Neural progenitor cell (in vitro differentiated cells): ENCODE data around the gene C5orf34.

ENCODE experiments used
- EZH2 ChIP-seq: fragments of 200-600 bp; sonication (generic); IDR thresholded peaks from 2 replicates; pipeline ENCODE4 v1.6.1; 2017; ENCODE audit warnings: antibody characterized with exemption, mild to moderate bottlenecking, moderate library complexity
- EZH2phosphoT487 ChIP-seq: fragments of 200-600 bp; sonication (generic); IDR thresholded peaks from 2 replicates; pipeline ENCODE4 v1.6.1; 2017; ENCODE audit warnings: antibody characterized with exemption
- TF ChIP-seq, protein P1 (sequence below): fragments of 200-600 bp; sonication (generic); IDR thresholded peaks from 2 replicates; pipeline ENCODE4 v1.5.1; 2017; ENCODE audit warnings: antibody characterized with exemption, mild to moderate bottlenecking

DNA sequence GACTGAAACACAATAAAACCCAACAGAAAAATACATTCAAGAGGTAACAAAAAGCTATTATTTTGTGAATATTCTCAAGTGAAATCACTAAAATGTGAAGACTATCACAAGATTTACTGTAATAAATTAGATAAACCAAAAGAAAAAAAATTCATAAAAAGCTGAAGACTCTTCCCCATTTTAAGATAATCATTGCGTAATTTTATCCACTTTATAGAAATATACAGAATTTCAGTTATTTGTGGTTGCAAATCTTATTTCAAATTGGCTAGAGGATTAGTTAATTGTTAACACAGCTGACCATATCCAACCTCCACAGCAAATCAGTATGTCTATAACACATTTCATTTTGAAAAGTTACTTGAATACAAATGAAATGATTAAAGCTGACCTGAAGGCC lies 23.6 kb downstream of the C5orf34 start:
- TF ChIP-seq, protein P1, sequence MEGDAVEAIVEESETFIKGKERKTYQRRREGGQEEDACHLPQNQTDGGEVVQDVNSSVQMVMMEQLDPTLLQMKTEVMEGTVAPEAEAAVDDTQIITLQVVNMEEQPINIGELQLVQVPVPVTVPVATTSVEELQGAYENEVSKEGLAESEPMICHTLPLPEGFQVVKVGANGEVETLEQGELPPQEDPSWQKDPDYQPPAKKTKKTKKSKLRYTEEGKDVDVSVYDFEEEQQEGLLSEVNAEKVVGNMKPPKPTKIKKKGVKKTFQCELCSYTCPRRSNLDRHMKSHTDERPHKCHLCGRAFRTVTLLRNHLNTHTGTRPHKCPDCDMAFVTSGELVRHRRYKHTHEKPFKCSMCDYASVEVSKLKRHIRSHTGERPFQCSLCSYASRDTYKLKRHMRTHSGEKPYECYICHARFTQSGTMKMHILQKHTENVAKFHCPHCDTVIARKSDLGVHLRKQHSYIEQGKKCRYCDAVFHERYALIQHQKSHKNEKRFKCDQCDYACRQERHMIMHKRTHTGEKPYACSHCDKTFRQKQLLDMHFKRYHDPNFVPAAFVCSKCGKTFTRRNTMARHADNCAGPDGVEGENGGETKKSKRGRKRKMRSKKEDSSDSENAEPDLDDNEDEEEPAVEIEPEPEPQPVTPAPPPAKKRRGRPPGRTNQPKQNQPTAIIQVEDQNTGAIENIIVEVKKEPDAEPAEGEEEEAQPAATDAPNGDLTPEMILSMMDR: no peak
- no peak for TF ChIP-seq EZH2phosphoT487
- TF ChIP-seq EZH2: no peak
